ENCODE data around the gene MEIS2.
"Not testable (repeated sequence)": the region's sequence is repeated elsewhere in the genome, so short reads cannot be mapped to it uniquely, and the experiment has no call there.

Gene MEIS2

GRCh38 chr15:37004373-37004869 is 95.9 kb downstream of the MEIS2 start:
- DNase-seq: no peak

- no peak for DNase-seq
These were observed 98.2 kb downstream of the MEIS2 start for GRCh38 chr15:37002041-37002672.

- no peak for DNase-seq
These were observed 98.9 kb downstream of the MEIS2 start for GRCh38 chr15:37001417-37001816.

GRCh38 chr15:36999778-37000177 is 100.6 kb downstream of the MEIS2 start:
- no peak for DNase-seq

- no peak for DNase-seq
These were observed 103.7 kb downstream of the MEIS2 start for GRCh38 chr15:36996538-36997181.

GRCh38 chr15:36996121-36996520 is 104.2 kb downstream of the MEIS2 start:
- DNase-seq: no peak

- DNase-seq: no peak
These were observed 105.6 kb downstream of the MEIS2 start for GRCh38 chr15:36994790-36995189.

GRCh38 chr15:36992454-36992853 is 107.9 kb downstream of the MEIS2 start:
- no peak for DNase-seq

- no peak for DNase-seq
These were observed 111.4 kb downstream of the MEIS2 start for GRCh38 chr15:36988947-36989346.

- DNase-seq: no peak
These were observed 117.9 kb downstream of the MEIS2 start for GRCh38 chr15:36982430-36982829.

- not testable (repeated sequence) for DNase-seq
These were observed 120.1 kb downstream of the MEIS2 start for GRCh38 chr15:36980281-36980680.

- no peak for DNase-seq
These were observed 121.7 kb downstream of the MEIS2 start for GRCh38 chr15:36978625-36979024.

- no peak for DNase-seq
These were observed 122.2 kb downstream of the MEIS2 start for GRCh38 chr15:36978126-36978525.

GRCh38 chr15:36977659-36978058 is 122.7 kb downstream of the MEIS2 start:
- no peak for DNase-seq

- no peak for DNase-seq
These were observed 127.6 kb downstream of the MEIS2 start for GRCh38 chr15:36972704-36973103.

GRCh38 chr15:36970522-36970921 is 129.8 kb downstream of the MEIS2 start:
- no peak for DNase-seq

GRCh38 chr15:36967929-36968328 is 132.4 kb downstream of the MEIS2 start:
- DNase-seq: no peak

- no peak for DNase-seq
These were observed 133.6 kb downstream of the MEIS2 start for GRCh38 chr15:36966708-36967107.

GRCh38 chr15:36965570-36966342 is 134.6 kb downstream of the MEIS2 start:
- DNase-seq: no peak

GRCh38 chr15:36964626-36965025 is 135.7 kb downstream of the MEIS2 start:
- no peak for DNase-seq

- no peak for DNase-seq
These were observed 138.4 kb downstream of the MEIS2 start for GRCh38 chr15:36961956-36962355.

GRCh38 chr15:36960947-36961227 is 139.5 kb downstream of the MEIS2 start:
- no peak for DNase-seq

- no peak for DNase-seq
These were observed 140.0 kb downstream of the MEIS2 start for GRCh38 chr15:36960179-36960946.

Measured in stimulated activated CD4-positive, alpha-beta T cell treated with anti-CD3 and anti-CD28 coated beads, Interleukin-4, amount 100 ng/mL, for 24 hours (primary cell).